Measurements from ENCODE around the gene CDC73. TPM values are rescaled to one million over a fixed set of nuclear protein-coding genes. Genes with fewer than 3 reads are reported as not detected.

Gene CDC73
- total and polyA plus RNA-seq, 2 of the 13 experiments (the other 11 are each of a cell fraction or from before 2014, with no cell fraction given) = 20.2 to 26.3 TPM

DNA sequence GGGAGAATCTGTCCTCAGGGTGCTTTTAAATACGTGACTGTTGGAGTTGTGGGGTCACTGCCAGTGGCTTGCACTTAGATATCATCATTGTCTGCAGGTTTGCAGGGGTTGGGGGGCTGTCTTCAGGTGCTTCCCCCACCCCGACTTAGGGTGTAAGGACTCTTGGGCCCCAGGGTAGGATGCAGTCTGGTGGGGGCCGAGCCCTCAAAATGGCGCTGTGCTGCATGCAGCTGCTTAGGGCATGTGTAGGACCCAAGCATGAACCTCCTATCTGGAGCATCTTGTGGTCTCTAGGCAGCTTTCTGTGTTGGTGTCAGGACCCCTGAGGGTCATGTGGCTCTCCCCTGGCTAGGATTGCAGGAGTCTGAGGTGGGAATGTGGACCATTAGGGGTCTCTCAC is 120.2 kb downstream of the CDC73 start (continued):
- TF ChIP-seq ZNF20 (CRISPR knock-in tag; IDR thresholded peaks at IDR 0.05) (no peak), CENPX (CRISPR knock-in tag; IDR thresholded peaks at IDR 0.05) (no peak), ZNF547 (CRISPR knock-in tag; IDR thresholded peaks at IDR 0.05) (no peak), BORCS8-MEF2B (CRISPR knock-in tag; IDR thresholded peaks at IDR 0.05) (no peak), SMC3 (IDR thresholded peaks at IDR 0.05; ENCODE audit: low read length) (no peak)

DNA sequence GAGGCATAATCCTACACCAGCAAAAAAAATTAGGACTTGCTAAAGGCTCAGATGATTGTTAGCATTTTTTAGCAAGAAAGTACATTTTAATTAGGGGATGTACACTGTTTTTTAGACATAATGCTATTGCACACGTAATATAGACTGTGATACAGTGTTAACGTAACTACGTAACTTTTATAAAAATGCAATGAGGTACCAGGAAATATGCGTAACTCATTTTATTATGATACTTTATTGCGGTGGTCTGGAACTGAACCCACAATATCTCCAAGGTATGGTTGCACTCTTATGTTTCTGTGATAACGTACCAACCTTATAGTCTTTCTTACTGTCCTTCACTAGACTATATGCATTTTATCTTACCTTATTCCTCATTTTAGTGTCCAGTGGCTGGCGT is 127.4 kb downstream of the CDC73 start:
- Histone ChIP-seq H2AFZ (ENCODE audit: low read length) (no peak overlapping the region), H4K20me1 (ENCODE audit: insufficient read depth, low read length) (no peaks in the 10 kb centered on the region), H3K4me2 (ENCODE audit: low read depth, low read length) (no peak overlapping the region), H3K4me1 (ENCODE audit: insufficient read depth, low read length) (no peaks in the 10 kb centered on the region), H3K9me3 (ENCODE audit: low read length) (no peaks in the 10 kb centered on the region), H3K36me3 (replicated peaks in 1 of 2; ENCODE audit: control insufficient read depth in 1 of 2, insufficient read depth in 2 of 2, low read length in 2 of 2) (peaks cover 4 to 18% of the 10 kb centered on the region in 2 experiments), H3K27ac (ENCODE audit: extremely low read length, insufficient read depth, low read length) (no peak overlapping the region), H3K9ac (ENCODE audit: insufficient read depth, low read depth, low read length) (no peak overlapping the region), H3K79me2 (ENCODE audit: insufficient read depth, low read length) (no peaks in the 10 kb centered on the region), H3K4me3 (replicated peaks in 1 of 3; ENCODE audit: insufficient read depth in 1 of 3, low read depth in 2 of 3, low read length in 3 of 3) (no peak overlapping the region), H3K27me3 (ENCODE audit: control insufficient read depth in 1 of 2, insufficient read depth in 2 of 2, low read length in 2 of 2) (no peaks in the 10 kb centered on the region)
- DNase-seq (ENCODE audit: low spot score) (no peak), FAIRE-seq (no peak), ATAC-seq (no peak)
- in situ Hi-C loops (cut with HindIII; ENCODE audit: extremely low pct_ligation_motif_present, low pct_unique_long_range_greater_than_20kb) (no loop called here), intact Hi-C loops (cut with micrococcal nuclease; ENCODE audit: unreplicated experiment) (no loop called here)
- CTCF ChIA-PET (ENCODE audit: low intra/inter-chr PET ratio, low total read pairs) = no interaction called here
- POLR2A ChIA-PET = no interaction called here
- TF ChIP-seq EP300 (IDR thresholded peaks at IDR 0.05; ENCODE audit: low read depth in 2 of 2, low read length in 2 of 2) = no peak
- no peak for TF ChIP-seq EP300 (CRISPR knock-in tag; IDR thresholded peaks at IDR 0.05; ENCODE audit: borderline replicate concordance)
- TF ChIP-seq ZMYM4 (CRISPR knock-in tag; IDR thresholded peaks at IDR 0.05) = no peak
- no peak for TF ChIP-seq CREB1 (IDR thresholded peaks at IDR 0.05)
- no peak for TF ChIP-seq CREB1 (CRISPR knock-in tag; IDR thresholded peaks at IDR 0.05)
- TF ChIP-seq KLF11 (CRISPR knock-in tag; IDR thresholded peaks at IDR 0.05) = no peak
- no peak for TF ChIP-seq ZFP41 (CRISPR knock-in tag; IDR thresholded peaks at IDR 0.05; ENCODE audit: borderline replicate concordance)
- no peak for TF ChIP-seq ELF3 (CRISPR knock-in tag; IDR thresholded peaks at IDR 0.05)
- BruUV-seq (replicated peaks) = no TSS peak
- 95% methylated on average over 7 of the region's 7 CpGs for WGBS (ENCODE audit: low lambda C conversion rate)

Measured in HepG2 (cell line).